ENCODE measurements around the gene EXOSC1.

- no peak for TF ChIP-seq POLR2AphosphoS5 (IDR thresholded peaks at IDR 0.05; ENCODE audit: low read depth, low read length)
- TF ChIP-seq USF2 (IDR thresholded peaks at IDR 0.05; ENCODE audit: borderline replicate concordance, low read depth, low read length) = no peak
- TF ChIP-seq RFX5 (IDR thresholded peaks at IDR 0.05; ENCODE audit: low read length) = no peak
- no peak for TF ChIP-seq CTCF (IDR thresholded peaks at IDR 0.05)
- TF ChIP-seq RAD21 (IDR thresholded peaks at IDR 0.05; ENCODE audit: low read length) = no peak
- no peak for TF ChIP-seq TAF1 (IDR thresholded peaks at IDR 0.05; ENCODE audit: borderline replicate concordance, low read depth, low read length)
- no peak for TF ChIP-seq JUND (IDR thresholded peaks at IDR 0.05)
- no peak for TF ChIP-seq EP300 (IDR thresholded peaks at IDR 0.05; ENCODE audit: borderline replicate concordance in 1 of 2, low read depth in 1 of 2, low read length in 1 of 2)
- no peak for TF ChIP-seq REST (IDR thresholded peaks at IDR 0.05; ENCODE audit: low read depth, low read length)
- TF ChIP-seq RCOR1 (IDR thresholded peaks at IDR 0.05; ENCODE audit: low read length) = no peak
These were observed 10.6 kb downstream of the EXOSC1 start for GRCh38 chr10:97435211-97435610.
